H9 (cell line): ENCODE data around the gene GPM6B. TPM values are rescaled to one million over a fixed set of nuclear protein-coding genes. Genes with fewer than 3 reads are reported as not detected.

Experiments
- DNase-seq: peaks from one replicate; pipeline ENCODE4 v3.0.0-alpha.2; 2017
- H2AFZ ChIP-seq: one replicate; pipeline ENCODE4 v1.6.1; 2013; ENCODE audit warnings: mild to moderate bottlenecking, low read length, control low read depth, moderate library complexity
- H2AK5ac ChIP-seq: 2 replicates; pipeline ENCODE4 v1.6.1; 2013; ENCODE audit warnings: low read length, control low read depth, mixed read lengths; ENCODE audit not compliant: insufficient read length
- H2BK120ac ChIP-seq: one replicate; pipeline ENCODE4 v1.6.1; 2013; ENCODE audit warnings: low read depth, mild to moderate bottlenecking, low read length, control low read depth, inconsistent platforms; ENCODE audit not compliant: poor library complexity, severe bottlenecking
- H2BK12ac ChIP-seq: 2 replicates; pipeline ENCODE4 v1.6.1; 2013; ENCODE audit warnings: low read length, control low read depth, mixed read lengths, low read depth; ENCODE audit not compliant: insufficient read length
- H2BK15ac ChIP-seq: 2 replicates; pipeline ENCODE4 v1.6.1; 2013; ENCODE audit warnings: low read depth, low read length, control low read depth
- H2BK20ac ChIP-seq: one replicate; pipeline ENCODE4 v1.6.1; 2013; ENCODE audit warnings: low read depth, mild to moderate bottlenecking, low read length, control low read depth, inconsistent platforms; ENCODE audit not compliant: poor library complexity, severe bottlenecking
- H2BK5ac ChIP-seq: 2 replicates; pipeline ENCODE4 v1.6.1; 2013; ENCODE audit warnings: low read length, control low read depth, mixed read lengths; ENCODE audit not compliant: insufficient read length
- H3K14ac ChIP-seq: 2 replicates; pipeline ENCODE4 v1.6.1; 2013; ENCODE audit warnings: low read length, control low read depth; ENCODE audit not compliant: insufficient read depth
- H3K18ac ChIP-seq: 2 replicates; pipeline ENCODE4 v1.6.1; 2013; ENCODE audit warnings: low read depth, mild to moderate bottlenecking, mixed read lengths, low read length, control low read depth; ENCODE audit not compliant: insufficient read length
- H3K23ac ChIP-seq: 2 replicates; pipeline ENCODE4 v1.6.1; 2013; ENCODE audit warnings: low read length, control low read depth, mixed read lengths, low read depth; ENCODE audit not compliant: insufficient read length
- H3K23me2 ChIP-seq: 2 replicates; pipeline ENCODE4 v1.6.1; 2013; ENCODE audit warnings: low read depth, mild to moderate bottlenecking, mixed read lengths, low read length, control low read depth; ENCODE audit not compliant: insufficient read length, poor library complexity, severe bottlenecking
- H3K27ac ChIP-seq: 2 replicates; pipeline ENCODE4 v1.5.1; 2013; ENCODE audit warnings: low read length, control low read depth, mixed read lengths, low read depth; ENCODE audit not compliant: insufficient read length
- H3K27me3 ChIP-seq: 2 replicates; pipeline ENCODE4 v1.6.1; 2013; ENCODE audit warnings: low read length, control low read depth, inconsistent platforms; ENCODE audit not compliant: insufficient read depth
- H3K4ac ChIP-seq: 2 replicates; pipeline ENCODE4 v1.6.1; 2013; ENCODE audit warnings: low read depth, mild to moderate bottlenecking, control low read depth, inconsistent platforms, low read length, moderate library complexity
- H3K4me1 ChIP-seq: 2 replicates; pipeline ENCODE4 v1.6.1; 2013; ENCODE audit warnings: low read length, control low read depth, inconsistent platforms; ENCODE audit not compliant: insufficient read depth
- H3K4me2 ChIP-seq: 2 replicates; pipeline ENCODE4 v1.6.1; 2013; ENCODE audit warnings: low read length, control low read depth, mixed read lengths; ENCODE audit not compliant: insufficient read length, insufficient read depth
- H3K56ac ChIP-seq: 2 replicates; pipeline ENCODE4 v1.6.1; 2013; ENCODE audit warnings: low read depth, mild to moderate bottlenecking, mixed read lengths, low read length, control low read depth; ENCODE audit not compliant: insufficient read length
- H3K79me1 ChIP-seq: 2 replicates; pipeline ENCODE4 v1.6.1; 2013; ENCODE audit warnings: low read depth, mild to moderate bottlenecking, moderate library complexity, low read length, control low read depth, inconsistent platforms; ENCODE audit not compliant: insufficient read depth, poor library complexity, severe bottlenecking
- H3K79me2 ChIP-seq: 2 replicates; pipeline ENCODE4 v1.6.1; 2013; ENCODE audit warnings: low read length, control low read depth, inconsistent platforms; ENCODE audit not compliant: insufficient read depth
- H3K9ac ChIP-seq: 2 replicates; pipeline ENCODE4 v1.6.1; 2013; ENCODE audit warnings: low read length, control low read depth, mixed read lengths; ENCODE audit not compliant: insufficient read length; ENCODE audit errors: extremely low read depth
- H3K9me3 ChIP-seq: one replicate; pipeline ENCODE4 v1.6.1; 2013; ENCODE audit warnings: low read depth, low read length, inconsistent platforms; ENCODE audit not compliant: control insufficient read depth
- H3T11ph ChIP-seq: one replicate; pipeline ENCODE4 v1.6.1; 2013; ENCODE audit warnings: mild to moderate bottlenecking, low read length, control low read depth, inconsistent platforms
- H4K20me1 ChIP-seq: one replicate; pipeline ENCODE4 v1.6.1; 2013; ENCODE audit not compliant: control insufficient read depth, insufficient read length, insufficient read depth
- H4K5ac ChIP-seq: 2 replicates; pipeline ENCODE4 v1.6.1; 2013; ENCODE audit warnings: low read depth, mild to moderate bottlenecking, mixed read lengths, low read length, control low read depth; ENCODE audit not compliant: insufficient read length
- H4K8ac ChIP-seq: replicated peaks from 2 replicates; pipeline ENCODE4 v1.6.1; 2013; ENCODE audit warnings: low read length, control low read depth, mixed read lengths, low read depth; ENCODE audit not compliant: insufficient read length
- H4K91ac ChIP-seq: 2 replicates; pipeline ENCODE4 v1.6.1; 2013; ENCODE audit warnings: low read depth, mild to moderate bottlenecking, moderate library complexity, mixed read lengths, low read length, control low read depth; ENCODE audit not compliant: insufficient read length
- H3K27ac Mint-ChIP-seq, 3 experiments: 2 replicates in 2 of 3; 3 replicates in 1 of 3; pipeline ENCODE4 v1.8.0; 2020 to 2021; ENCODE audit warnings: mixed read lengths in 3 of 3, mild to moderate bottlenecking in 1 of 3, moderate library complexity in 1 of 3
- H3K27me3 Mint-ChIP-seq: 2 replicates; pipeline ENCODE4 v1.8.0; 2021; ENCODE audit warnings: low read depth, mild to moderate bottlenecking, moderate library complexity, mixed read lengths
- H3K36me3 Mint-ChIP-seq, 3 experiments: 2 replicates in 2 of 3; 3 replicates in 1 of 3; pipeline ENCODE4 v1.8.0; 2020 to 2021; ENCODE audit warnings: low read depth in 3 of 3, mixed read lengths in 3 of 3; ENCODE audit not compliant: insufficient read depth in 1 of 3
- H3K4me1 Mint-ChIP-seq, 2 experiments: 2 replicates each; pipeline ENCODE4 v1.8.0; 2020; ENCODE audit warnings: mixed read lengths in 2 of 2
- H3K4me3 Mint-ChIP-seq, 2 experiments: 2 replicates in 1 of 2; 3 replicates in 1 of 2; pipeline ENCODE4 v1.8.0; 2020 to 2021; ENCODE audit warnings: mild to moderate bottlenecking in 2 of 2, mixed read lengths in 2 of 2, moderate library complexity in 1 of 2
- H3K9me3 Mint-ChIP-seq, 2 experiments: 2 replicates in 1 of 2; 3 replicates in 1 of 2; pipeline ENCODE4 v1.8.0; 2020; ENCODE audit warnings: mild to moderate bottlenecking in 2 of 2, mixed read lengths in 2 of 2, moderate library complexity in 1 of 2
- CTCF ChIP-seq: fragments of 200-600 bp; sonication (generic); conservative IDR thresholded peaks from 3 replicates; pipeline ENCODE4 v1.8.0; 2021; ENCODE audit warnings: antibody characterized with exemption, mild to moderate bottlenecking
- WGBS: extraction: QIAGEN DNeasy Blood & Tissue Kit; methylation state at CpG from one replicate; pipeline ENCODE4 v1.1.7; 2013; ENCODE audit warnings: missing lambda C conversion rate, low lambda C conversion rate, mixed read lengths; ENCODE audit not compliant: insufficient read length; ENCODE audit errors: extremely low coverage; 5-methylcytosine and 5-hydroxymethylcytosine counted together
- total RNA-seq: library from RNA; stranded (reverse); gene quantifications from 2 replicates; pipeline ENCODE4 v1.2.1, GENCODE V29; 2021

GPM6B gene
- total RNA-seq, 1 experiment from 2014 or later, result 73.9 TPM

- no peak overlapping the region for H4K5ac ChIP-seq
- H2BK15ac ChIP-seq, result no peak overlapping the region
- H3K4me1 ChIP-seq, result no peaks in the 10 kb centered on the region
- no peak overlapping the region for H3K23ac ChIP-seq
- no peak overlapping the region for H3K4me3 Mint-ChIP-seq
- no peak overlapping the region for H3T11ph ChIP-seq
- no peak overlapping the region for H4K8ac ChIP-seq
- H3K27me3 Mint-ChIP-seq, result no peaks in the 10 kb centered on the region
- no peak for DNase-seq
- no peak overlapping the region for H3K56ac ChIP-seq
- H3K14ac ChIP-seq, result no peak overlapping the region
- H3K79me1 ChIP-seq, result no peaks in the 10 kb centered on the region
- no peak overlapping the region for H2BK120ac ChIP-seq
- H3K27ac ChIP-seq, result no peak overlapping the region
- no peaks in the 10 kb centered on the region for H3K23me2 ChIP-seq
- no peak overlapping the region for H2BK20ac ChIP-seq
- H3K79me2 ChIP-seq, result no peaks in the 10 kb centered on the region
- no peak overlapping the region for H2AK5ac ChIP-seq
- no peaks in the 10 kb centered on the region for H4K20me1 ChIP-seq
- no peak overlapping the region for H3K4ac ChIP-seq
- no peak overlapping the region for H2BK12ac ChIP-seq
- no peak overlapping the region for H3K4me2 ChIP-seq
- no CpG with 5 or more reads among the region's 4 CpGs for WGBS
- peaks cover 17 to 32% of the 10 kb centered on the region in 2 experiments for H3K9me3 Mint-ChIP-seq
- H3K36me3 Mint-ChIP-seq, result peaks cover 33 to 62% (median 38%) of the 10 kb centered on the region in 3 experiments
- no peak for TF ChIP-seq CTCF
- H3K27ac Mint-ChIP-seq, result no peak overlapping the region
- H2AFZ ChIP-seq, result no peak overlapping the region
- no peak overlapping the region for H2BK5ac ChIP-seq
- H3K9me3 ChIP-seq, result no peaks in the 10 kb centered on the region
- H4K91ac ChIP-seq, result no peak overlapping the region
- H3K9ac ChIP-seq, result no peak overlapping the region
- H3K27me3 ChIP-seq, result no peaks in the 10 kb centered on the region
- H3K18ac ChIP-seq, result no peak overlapping the region
- peaks cover 8 to 10% of the 10 kb centered on the region in 2 experiments for H3K4me1 Mint-ChIP-seq
Observed at GRCh38 chrX:13776387-13776786, 40.5 kb downstream of the GPM6B start.
